Subcutaneous adipose tissue (tissue), 4 donors: ENCODE data around the gene RAB17. TPM values are rescaled to one million over a fixed set of nuclear protein-coding genes. Genes with fewer than 3 reads are reported as not detected.

Source experiments
- CTCF ChIP-seq: fragments of 450-650 bp; IDR thresholded peaks from one replicate; pipeline ENCODE4 v1.5.1; 2016; ENCODE audit warnings: low read depth, mild to moderate bottlenecking, control low read depth, antibody characterized with exemption, moderate library complexity
- total RNA-seq, 4 donors: library from RNA; depleted of rRNA; stranded (reverse); fragments of >200 nt; gene quantifications; one replicate each; pipeline ENCODE4 v1.1.0, GENCODE V29; 2016

The RAB17 gene
- total RNA-seq, 4 donors from 2014 or later: 0.65 to 1.2 TPM; not detected in 2

DNA sequence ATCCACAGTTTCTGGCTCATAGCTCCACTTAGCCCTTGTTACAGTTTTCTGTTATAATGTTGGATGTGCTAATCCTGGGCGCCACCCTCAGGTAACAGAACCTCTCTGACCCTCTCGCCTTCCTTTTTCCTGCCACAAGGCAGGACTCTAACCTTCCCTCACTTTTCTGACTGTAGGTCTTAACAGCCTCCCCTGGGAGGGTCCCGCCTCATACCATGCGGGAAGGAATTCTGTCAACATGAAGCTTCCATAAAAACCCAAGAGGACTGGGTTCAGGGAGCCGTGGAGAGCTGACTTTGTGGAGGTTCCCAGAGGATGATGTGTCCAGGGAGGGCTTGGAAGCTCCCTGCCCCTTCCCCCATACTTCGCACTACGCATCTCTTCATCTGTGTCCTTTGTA lies 11.9 kb upstream of the RAB17 start:
- TF ChIP-seq CTCF: no peak

- no peak for TF ChIP-seq CTCF
These were observed 11.1 kb upstream of the RAB17 start for GRCh38 chr2:237601453-237602116.

DNA sequence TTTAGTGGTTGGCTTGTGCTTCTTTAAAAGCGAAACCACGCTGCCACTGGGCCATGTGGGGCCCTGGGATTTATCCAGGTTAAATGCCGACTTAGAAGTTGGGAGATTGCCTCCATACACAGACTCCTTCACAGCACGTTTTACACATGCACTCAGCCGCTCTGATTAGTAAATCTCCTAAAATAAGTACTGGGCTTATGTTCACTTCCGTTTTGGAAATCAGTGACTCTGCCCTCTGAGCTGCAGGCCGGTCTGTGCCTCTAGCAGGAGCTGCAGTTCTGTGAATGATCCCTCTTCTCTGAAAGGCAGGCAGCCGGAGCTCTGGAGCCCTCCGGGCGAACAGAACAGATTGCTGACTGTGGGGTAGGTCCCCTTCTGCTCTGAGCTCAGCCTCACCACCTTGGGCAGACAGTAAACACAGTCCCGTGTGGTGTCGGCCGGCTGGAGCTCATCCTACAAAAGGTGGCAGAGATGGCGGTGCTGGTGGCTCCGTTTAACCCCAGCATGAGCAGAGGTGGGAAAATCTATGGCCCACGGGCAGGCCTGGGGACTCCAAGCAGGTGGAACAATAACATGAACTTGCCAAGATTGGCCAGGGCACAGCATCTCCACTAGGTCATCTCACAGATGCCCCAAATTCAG lies 9.8 kb upstream of the RAB17 start:
- no peak for TF ChIP-seq CTCF

DNA sequence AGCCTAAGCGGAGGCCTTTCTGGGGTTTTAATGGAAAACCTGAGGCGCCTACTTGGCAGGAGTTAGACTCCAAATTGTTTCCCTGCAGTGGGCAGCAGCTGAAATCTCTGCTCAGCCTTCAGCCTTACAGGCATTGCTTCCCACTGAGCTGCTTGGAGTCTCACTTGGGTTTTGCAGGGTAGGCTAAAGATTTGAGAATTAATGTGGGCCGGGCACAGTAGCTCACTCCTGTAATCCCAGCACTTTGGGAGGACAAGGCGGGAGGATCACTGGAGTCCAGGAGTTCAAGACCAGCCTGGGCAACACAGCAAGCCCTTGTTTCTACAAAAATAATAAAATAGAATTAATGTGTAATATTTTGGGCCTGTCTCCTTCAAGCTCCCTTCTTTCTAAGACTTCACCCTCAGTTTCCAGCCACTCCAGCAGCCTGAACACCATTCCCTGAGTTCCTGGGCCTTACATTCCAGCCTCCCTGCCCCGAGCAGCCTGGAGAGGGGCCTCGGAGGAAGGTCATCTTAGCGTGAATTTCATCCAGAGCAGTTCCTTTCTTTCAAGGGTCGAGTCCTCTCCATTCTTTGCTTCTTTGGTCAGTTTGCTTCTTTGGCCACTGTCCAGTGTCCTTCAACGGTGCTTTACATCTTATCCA lies 9.1 kb upstream of the RAB17 start:
- TF ChIP-seq CTCF: no peak

DNA sequence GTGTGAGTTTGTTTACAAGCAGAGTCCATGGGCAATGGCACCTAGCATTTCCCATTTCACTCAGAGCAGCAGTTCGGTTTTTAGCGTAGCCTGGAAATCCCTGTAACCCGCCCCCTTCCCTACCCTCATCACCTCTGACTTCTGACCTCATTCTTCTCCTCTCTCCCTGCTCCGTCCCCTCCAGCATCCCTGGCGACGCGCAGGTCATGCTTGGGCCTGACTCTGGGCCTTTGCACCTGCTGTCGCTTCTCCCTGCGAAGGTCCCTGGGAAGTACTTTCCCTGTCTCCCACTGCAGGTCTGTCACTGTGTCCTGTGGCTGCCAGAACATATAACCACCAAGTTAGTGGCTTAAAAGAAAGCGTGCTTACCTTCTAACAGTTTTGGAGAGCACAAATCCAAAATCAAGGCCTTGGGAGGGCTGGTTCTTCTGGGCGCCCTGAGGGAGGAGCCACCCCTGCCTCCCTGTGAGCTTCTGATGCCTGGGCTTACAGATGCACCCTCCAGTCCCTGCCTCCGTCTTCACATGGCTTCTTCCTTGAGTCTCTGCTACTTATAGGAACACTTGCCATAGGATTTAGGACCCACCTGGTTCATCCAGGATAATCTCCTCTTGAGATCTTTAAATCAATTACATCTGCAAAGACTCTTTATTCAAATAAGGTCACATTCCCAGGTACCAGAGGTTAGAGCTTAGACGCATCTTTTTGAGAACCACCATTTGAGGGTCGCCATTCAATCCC lies 8.1 kb upstream of the RAB17 start:
- no peak for TF ChIP-seq CTCF

GRCh38 chr2:237597196-237598145 lies 6.9 kb upstream of the RAB17 start:
- TF ChIP-seq CTCF: no peak
